Activated effector memory CD4-positive, alpha-beta T cell treated with anti-CD3 and anti-CD28 coated beads, Interleukin-2, amount 50 U/mL, for 16 hours (primary cell): ENCODE results near the gene SORCS3.

Experiments used
- DNase-seq: peaks from one replicate; pipeline ENCODE4 v3.0.0-alpha.2; 2020

Gene SORCS3

GRCh38 chr10:105140600-105140999 lies 499.5 kb downstream of the SORCS3 start:
- DNase-seq: no peak

GRCh38 chr10:105145711-105146110 lies 504.6 kb downstream of the SORCS3 start:
- DNase-seq: no peak

GRCh38 chr10:105146436-105146835 lies 505.3 kb downstream of the SORCS3 start:
- DNase-seq: no peak

GRCh38 chr10:105148456-105148855 lies 507.4 kb downstream of the SORCS3 start:
- DNase-seq: no peak

DNA sequence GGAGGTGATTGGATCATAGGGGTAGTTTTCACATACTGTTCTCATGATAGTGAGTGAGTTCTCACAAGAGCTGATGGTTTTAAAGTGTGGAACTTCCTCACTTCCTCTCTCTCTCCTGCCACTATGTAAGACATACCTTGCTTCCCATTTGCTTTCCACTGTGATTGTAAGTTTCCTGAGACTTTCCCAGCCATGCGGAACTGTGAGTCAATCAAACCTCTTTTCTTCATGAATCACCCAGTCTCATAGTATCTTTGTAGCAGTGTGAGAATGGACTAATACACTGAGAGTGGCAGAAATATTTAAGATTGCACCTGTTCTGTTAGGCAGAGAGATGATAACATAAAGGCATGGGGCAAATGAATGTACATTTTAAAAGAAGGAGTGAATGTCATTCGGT lies 507.8 kb downstream of the SORCS3 start:
- no peak for DNase-seq

GRCh38 chr10:105149371-105149891 lies 508.3 kb downstream of the SORCS3 start:
- no peak for DNase-seq

DNA sequence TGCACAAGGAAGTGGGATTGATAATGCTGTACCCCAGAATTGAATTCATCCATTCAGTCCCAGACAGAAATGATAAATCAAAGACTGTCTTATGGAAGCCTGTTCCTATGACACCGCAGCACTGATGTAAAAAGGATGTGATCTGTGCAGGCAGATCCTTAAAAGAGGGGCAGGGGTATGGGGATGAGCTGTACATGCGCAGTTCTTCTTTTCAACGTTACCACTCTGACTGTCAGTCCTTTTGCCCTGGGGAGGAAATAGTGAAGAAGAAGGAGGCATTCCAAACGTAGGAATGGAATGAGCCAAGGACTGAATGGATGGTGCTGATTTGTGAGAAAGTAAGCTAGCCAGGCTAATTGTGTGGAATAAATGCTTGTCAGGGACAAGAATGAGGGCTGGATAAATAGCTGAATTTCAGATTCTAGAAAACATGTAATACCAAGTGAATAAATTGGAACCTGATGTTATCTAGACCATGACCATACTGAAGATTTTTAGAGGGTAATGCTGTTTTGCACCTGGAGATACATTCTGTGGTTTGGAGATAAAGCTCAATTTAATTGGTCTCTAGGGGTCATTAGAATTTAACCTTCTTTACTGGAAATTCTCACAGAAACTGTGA lies 509.3 kb downstream of the SORCS3 start:
- no peak for DNase-seq

GRCh38 chr10:105154736-105155135 lies 513.6 kb downstream of the SORCS3 start:
- DNase-seq: no peak

GRCh38 chr10:105159268-105159667 lies 518.2 kb downstream of the SORCS3 start:
- DNase-seq: no peak

DNA sequence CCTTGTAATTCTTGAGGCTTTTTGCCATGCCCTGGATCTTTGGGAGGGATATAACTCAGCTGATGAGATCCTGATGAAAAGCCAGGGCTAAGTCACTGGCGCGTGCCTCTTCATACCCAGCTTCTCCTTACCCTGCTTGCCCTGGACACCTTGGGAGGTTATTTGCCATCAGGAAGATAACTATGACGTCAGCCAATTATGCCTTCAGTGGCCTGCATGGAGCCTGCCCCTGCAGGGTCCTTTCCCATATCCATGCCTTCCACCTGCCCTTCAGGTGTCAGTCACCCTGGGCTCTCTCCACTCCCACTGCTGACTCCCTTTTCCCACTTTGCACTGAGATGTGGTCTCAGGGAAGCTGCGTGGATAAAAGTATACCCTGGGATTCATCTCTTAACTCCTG lies 520.1 kb downstream of the SORCS3 start:
- no peak for DNase-seq

- DNase-seq: no peak
Measured at GRCh38 chr10:105161767-105162166, 520.7 kb downstream of the SORCS3 start.

- no peak for DNase-seq
Measured at GRCh38 chr10:105170521-105170920, 529.4 kb downstream of the SORCS3 start.

GRCh38 chr10:105171945-105172344 lies 530.9 kb downstream of the SORCS3 start:
- DNase-seq: no peak

DNA sequence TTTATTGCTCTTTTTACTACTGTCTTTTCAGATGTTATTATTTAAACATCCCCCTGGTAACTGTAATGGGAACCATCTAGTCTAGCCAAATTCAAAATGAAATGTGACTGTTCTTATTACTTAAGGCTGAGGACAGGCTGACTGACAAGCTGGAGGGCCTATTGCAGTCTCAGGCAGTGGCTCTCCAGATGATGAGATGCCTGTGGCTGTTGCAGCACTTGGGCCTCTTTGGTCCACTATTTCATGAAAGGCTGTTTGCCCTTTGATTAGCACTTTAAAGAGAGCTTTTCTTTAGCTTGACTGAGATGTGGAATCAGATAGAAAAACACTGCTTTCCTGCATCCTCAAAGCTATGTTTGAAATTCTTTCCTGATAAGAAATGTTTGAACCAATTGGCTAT lies 540.5 kb downstream of the SORCS3 start:
- no peak for DNase-seq

DNA sequence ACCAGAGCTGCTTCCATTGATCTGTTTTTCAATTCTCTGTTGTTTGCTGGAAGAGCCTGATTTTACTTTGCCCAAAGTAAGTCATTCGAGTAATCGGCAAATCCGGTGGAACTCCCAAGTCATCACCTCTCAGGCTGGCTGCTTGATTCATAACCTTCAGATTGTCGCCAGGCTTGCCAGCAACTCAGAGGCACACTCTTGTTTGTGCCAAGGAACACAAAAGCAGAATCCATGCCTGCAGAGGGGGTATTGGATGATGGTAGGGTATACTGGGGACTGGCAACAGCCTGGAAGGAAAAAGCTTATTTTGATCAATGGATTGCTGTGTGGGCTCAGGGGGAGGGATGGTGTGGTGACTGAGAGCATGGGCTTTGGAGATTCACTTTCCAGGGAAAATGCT lies 542.4 kb downstream of the SORCS3 start:
- no peak for DNase-seq

- no peak for DNase-seq
Measured at GRCh38 chr10:105185161-105185560, 544.1 kb downstream of the SORCS3 start.

DNA sequence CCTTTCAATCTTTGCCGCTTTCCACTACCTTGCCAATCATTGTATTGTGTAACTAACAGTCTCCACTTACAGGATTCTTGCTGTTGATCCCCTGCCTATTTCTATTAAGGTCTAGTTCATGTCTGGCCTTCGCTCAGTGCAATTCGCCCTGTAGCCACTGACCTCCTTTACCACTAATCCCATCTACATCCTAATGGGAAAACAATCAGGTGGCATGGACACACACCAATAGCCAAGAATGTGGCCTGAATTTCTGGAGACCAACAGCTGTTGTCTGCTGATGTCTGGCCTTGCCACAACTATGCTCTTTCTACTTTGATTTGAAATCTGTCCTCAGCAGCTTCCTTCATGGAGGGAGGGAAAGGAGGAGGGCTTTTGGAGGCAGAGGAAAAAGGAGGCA lies 546.2 kb downstream of the SORCS3 start:
- DNase-seq: no peak

- no peak for DNase-seq
Measured at GRCh38 chr10:105188737-105189462, 547.8 kb downstream of the SORCS3 start.

- DNase-seq: no peak
Measured at GRCh38 chr10:105189463-105189800, 548.3 kb downstream of the SORCS3 start.

DNA sequence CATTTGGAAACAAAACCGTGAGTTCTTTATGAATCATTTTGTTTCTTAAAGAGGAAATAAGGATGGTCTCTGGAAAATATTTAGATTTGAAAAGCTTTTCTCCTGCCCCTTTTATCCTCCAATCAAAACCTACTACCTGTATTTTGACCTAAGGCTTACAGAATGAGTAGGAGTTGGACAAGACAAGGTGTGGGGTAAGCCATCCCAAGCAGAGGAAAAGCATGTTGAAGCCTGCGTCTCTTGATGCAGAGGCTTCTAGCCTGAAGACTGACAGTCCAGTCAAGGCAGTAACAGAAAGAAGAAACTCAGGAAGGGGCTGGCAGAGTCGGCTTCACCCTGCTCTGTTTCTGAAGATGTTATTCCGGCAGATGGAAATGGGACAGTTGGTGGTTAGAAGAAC lies 551.1 kb downstream of the SORCS3 start:
- DNase-seq: no peak

GRCh38 chr10:105192861-105193260 lies 551.8 kb downstream of the SORCS3 start:
- no peak for DNase-seq

DNA sequence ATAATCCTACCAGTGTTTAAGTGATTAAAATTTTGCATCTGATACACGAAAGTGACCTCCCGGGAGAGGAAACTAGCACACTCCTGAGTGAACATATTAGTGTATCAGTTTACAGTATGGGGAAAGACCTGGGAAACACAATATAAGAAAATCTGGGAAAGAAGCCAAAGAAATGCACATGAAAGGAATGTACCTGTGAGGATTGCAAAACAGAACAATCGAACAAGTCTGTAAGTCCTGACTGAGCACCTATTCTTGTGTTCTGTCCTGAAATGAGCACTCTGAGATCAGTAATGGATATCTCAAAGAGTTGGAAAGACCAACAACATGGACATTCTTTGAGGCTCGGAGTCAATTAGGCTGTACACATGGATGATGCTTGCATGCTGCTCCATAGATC lies 554.7 kb downstream of the SORCS3 start:
- no peak for DNase-seq

DNA sequence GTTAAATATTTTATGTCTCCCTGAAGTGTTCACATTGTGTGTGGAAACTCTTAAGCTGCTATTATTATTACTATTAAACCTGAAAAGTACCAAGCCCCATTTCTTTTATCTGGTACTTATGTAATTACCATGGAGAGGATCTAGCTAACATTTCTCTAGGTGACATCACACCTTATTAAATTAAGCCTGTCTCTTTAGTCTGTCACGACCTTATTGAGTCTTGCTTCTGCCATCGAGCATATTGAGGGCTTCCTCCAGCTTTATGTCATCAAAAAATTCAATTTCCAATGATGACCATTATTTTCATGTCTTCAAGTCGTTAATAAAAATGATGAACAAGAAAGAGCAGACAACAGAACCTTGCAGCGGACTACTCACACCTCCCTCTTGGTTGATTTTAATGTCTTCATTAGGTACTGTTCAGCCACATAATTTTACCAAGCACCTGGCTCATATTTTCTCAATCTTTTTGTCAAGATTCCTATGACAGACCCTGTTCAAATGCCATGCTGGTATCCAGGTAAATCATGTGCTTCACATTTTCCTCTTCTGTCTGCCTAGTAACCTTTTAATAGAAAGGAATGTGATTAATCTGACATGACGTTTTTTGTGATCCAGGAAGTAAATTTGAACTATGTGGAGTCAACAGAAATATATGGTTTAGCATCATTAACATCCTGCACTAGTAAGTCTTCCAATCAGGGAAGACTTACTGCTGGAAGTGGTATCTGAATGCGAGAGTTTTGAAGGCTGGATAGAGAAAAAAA lies 556.7 kb downstream of the SORCS3 start:
- no peak for DNase-seq

DNA sequence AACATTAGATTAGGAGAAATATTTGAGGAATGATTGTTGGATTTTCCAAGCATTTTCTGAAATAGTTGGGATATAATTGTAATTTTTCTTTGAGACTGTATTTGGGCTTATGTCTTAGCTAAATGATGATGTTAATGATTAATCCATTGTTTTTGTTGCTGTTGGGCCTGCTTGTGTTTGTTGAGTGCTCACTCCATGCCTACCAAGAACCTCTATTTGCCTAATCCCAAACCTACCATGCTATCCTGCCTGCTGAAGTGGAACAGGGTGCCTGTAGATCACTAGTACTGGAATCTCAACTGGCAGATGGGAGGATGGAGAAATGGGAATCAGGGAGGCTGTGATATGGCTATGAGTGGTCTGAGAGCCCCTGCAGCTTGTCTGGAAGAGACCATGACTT lies 565.5 kb downstream of the SORCS3 start:
- no peak for DNase-seq
